Activated naive CD4-positive, alpha-beta T cell treated with anti-CD3 and anti-CD28 coated beads, Interleukin-2, amount 10 ng/mL, durations not matched to agents 7 days and 5 days (primary cell): ENCODE measurements around the gene TMCO2.

ENCODE experiments used
- CTCF ChIA-PET: fragments of 350-600 bp; sonication (Branson Sonifier 250); formaldehyde crosslinking; loops from one replicate; lab custom pipeline; 2021; ENCODE audit warnings: antibody characterized with exemption; lab: Charles Lee
- DNase-seq: peaks from one replicate; pipeline ENCODE4 v3.0.0-alpha.2; 2020
- H3K27ac Mint-ChIP-seq: one replicate; pipeline ENCODE4 v1.8.0; 2021; ENCODE audit warnings: mild to moderate bottlenecking, moderate library complexity, mixed read lengths
- H3K27me3 Mint-ChIP-seq: one replicate; pipeline ENCODE4 v1.8.0; 2021; ENCODE audit warnings: mild to moderate bottlenecking, mixed read lengths
- H3K36me3 Mint-ChIP-seq: one replicate; pipeline ENCODE4 v1.8.0; 2021; ENCODE audit warnings: mixed read lengths
- H3K4me1 Mint-ChIP-seq: one replicate; pipeline ENCODE4 v1.8.0; 2021; ENCODE audit warnings: mixed read lengths
- H3K4me3 Mint-ChIP-seq: one replicate; pipeline ENCODE4 v1.8.0; 2021; ENCODE audit warnings: mild to moderate bottlenecking, moderate library complexity, mixed read lengths
- H3K9me3 Mint-ChIP-seq: one replicate; pipeline ENCODE4 v1.8.0; 2021; ENCODE audit warnings: mixed read lengths

The TMCO2 gene

GRCh38 chr1:40266786-40267535 is 19.2 kb downstream of the TMCO2 start:
- CTCF ChIA-PET = interaction anchor here (1.1 to 1.3 kb wide), 2 partner anchors 115 to 123 kb away, joined by 3 to 4 read pairs; no protein-coding TSS in a partner anchor
- no peaks in the 10 kb centered on the region for H3K27me3 Mint-ChIP-seq
- H3K4me3 Mint-ChIP-seq = no peak overlapping the region
- peaks cover 11% of the 10 kb centered on the region for H3K4me1 Mint-ChIP-seq
- DNase-seq = no peak
- H3K27ac Mint-ChIP-seq = no peak overlapping the region
- H3K36me3 Mint-ChIP-seq = peaks cover 47% of the 10 kb centered on the region
- no peaks in the 10 kb centered on the region for H3K9me3 Mint-ChIP-seq

DNA sequence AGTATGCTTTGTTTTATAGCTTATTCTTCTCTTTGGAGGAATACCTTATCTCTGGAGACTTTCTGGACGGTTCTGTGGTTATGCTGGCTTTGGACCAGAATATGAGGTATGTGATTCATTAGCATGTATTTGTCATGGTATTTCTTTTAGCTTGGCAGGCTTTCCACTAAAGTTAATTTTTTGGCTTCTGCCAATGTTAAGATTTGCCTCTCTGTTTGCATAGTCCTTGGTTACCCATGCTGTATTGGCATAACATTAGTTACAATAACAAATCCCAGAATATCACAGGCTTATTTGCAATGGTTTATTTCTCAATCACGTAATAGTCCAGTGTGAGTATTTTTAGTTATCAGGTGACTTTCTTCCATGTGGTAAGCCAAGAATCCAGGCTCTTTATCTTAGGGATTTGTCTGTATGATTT is 20.0 kb downstream of the TMCO2 start:
- CTCF ChIA-PET = interaction anchor here (1.1 kb wide), 1 partner anchor 115 kb away, joined by 4 read pairs; no protein-coding TSS in a partner anchor
- Mint-ChIP-seq H3K9me3 (no peaks in the 10 kb centered on the region), H3K4me1 (peaks cover 8% of the 10 kb centered on the region), H3K36me3 (peaks cover 48% of the 10 kb centered on the region), H3K27ac (no peak overlapping the region), H3K4me3 (no peak overlapping the region), H3K27me3 (no peaks in the 10 kb centered on the region)
- DNase-seq = no peak

- Mint-ChIP-seq H3K4me3 (no peak overlapping the region), H3K9me3 (no peaks in the 10 kb centered on the region), H3K36me3 (peaks cover 46% of the 10 kb centered on the region), H3K4me1 (peaks cover 5% of the 10 kb centered on the region), H3K27ac (no peak overlapping the region), H3K27me3 (no peaks in the 10 kb centered on the region)
- DNase-seq = no peak
- CTCF ChIA-PET = no interaction called here
These were observed 20.5 kb downstream of the TMCO2 start for GRCh38 chr1:40268211-40268610.

GRCh38 chr1:40270152-40270834 is 22.6 kb downstream of the TMCO2 start:
- Mint-ChIP-seq H3K27ac (no peak overlapping the region), H3K27me3 (no peaks in the 10 kb centered on the region), H3K4me3 (no peak overlapping the region), H3K4me1 (no peaks in the 10 kb centered on the region), H3K9me3 (no peaks in the 10 kb centered on the region), H3K36me3 (peaks cover 46% of the 10 kb centered on the region)
- CTCF ChIA-PET = interaction anchor here (0.6 kb wide), 1 partner anchor 479 kb away, joined by 3 read pairs; no protein-coding TSS in a partner anchor
- no peak for DNase-seq

- Mint-ChIP-seq H3K4me3 (no peak overlapping the region), H3K36me3 (peaks cover 45% of the 10 kb centered on the region), H3K27ac (no peak overlapping the region), H3K9me3 (no peaks in the 10 kb centered on the region), H3K4me1 (no peaks in the 10 kb centered on the region), H3K27me3 (no peaks in the 10 kb centered on the region)
- no peak for DNase-seq
- CTCF ChIA-PET = interaction anchor here (2.0 kb wide), 1 partner anchor 120 kb away, joined by 7 read pairs; no protein-coding TSS in a partner anchor
These were observed 25.0 kb downstream of the TMCO2 start for GRCh38 chr1:40272653-40273213.

GRCh38 chr1:40273547-40274166 is 25.9 kb downstream of the TMCO2 start:
- peaks cover 39% of the 10 kb centered on the region for H3K36me3 Mint-ChIP-seq
- H3K4me1 Mint-ChIP-seq = no peaks in the 10 kb centered on the region
- H3K9me3 Mint-ChIP-seq = no peaks in the 10 kb centered on the region
- CTCF ChIA-PET = interaction anchor here (0.7 to 2.0 kb wide), 4 partner anchors 41 to 175 kb away, joined by 3 to 7 read pairs (median 3); no protein-coding TSS in a partner anchor
- H3K27me3 Mint-ChIP-seq = no peaks in the 10 kb centered on the region
- no peak for DNase-seq
- H3K4me3 Mint-ChIP-seq = no peak overlapping the region
- H3K27ac Mint-ChIP-seq = no peak overlapping the region

GRCh38 chr1:40274331-40274730 is 26.6 kb downstream of the TMCO2 start:
- CTCF ChIA-PET = interaction anchor here (1.0 to 2.0 kb wide), 2 partner anchors 41 to 121 kb away, joined by 3 to 7 read pairs; no protein-coding TSS in a partner anchor
- no peaks in the 10 kb centered on the region for H3K9me3 Mint-ChIP-seq
- peaks cover 43% of the 10 kb centered on the region for H3K36me3 Mint-ChIP-seq
- no peaks in the 10 kb centered on the region for H3K4me1 Mint-ChIP-seq
- DNase-seq = no peak
- no peaks in the 10 kb centered on the region for H3K27me3 Mint-ChIP-seq
- H3K4me3 Mint-ChIP-seq = no peak overlapping the region
- no peak overlapping the region for H3K27ac Mint-ChIP-seq

DNA sequence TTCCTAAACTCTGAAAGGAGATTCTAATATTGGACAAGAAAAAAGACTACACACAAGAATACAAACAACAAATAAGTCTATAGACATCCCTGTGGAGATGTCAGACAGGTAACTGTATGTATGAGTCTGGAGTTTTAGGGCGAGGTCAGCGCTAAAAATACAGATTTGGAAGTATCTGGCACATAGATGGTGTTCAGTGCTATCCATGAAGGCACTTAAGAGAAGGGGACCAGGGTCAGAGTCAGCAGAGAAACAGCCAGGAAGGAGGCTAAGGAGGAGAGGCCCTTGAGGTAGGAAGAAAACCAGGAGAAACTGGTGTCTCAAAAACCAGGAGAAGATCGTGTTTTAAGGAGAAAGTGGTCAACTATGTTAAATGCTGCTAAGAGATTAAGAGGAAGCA is 28.4 kb downstream of the TMCO2 start:
- no peaks in the 10 kb centered on the region for H3K4me1 Mint-ChIP-seq
- no peak overlapping the region for H3K27ac Mint-ChIP-seq
- no peaks in the 10 kb centered on the region for H3K9me3 Mint-ChIP-seq
- CTCF ChIA-PET = no interaction called here
- peaks cover 34% of the 10 kb centered on the region for H3K36me3 Mint-ChIP-seq
- no peaks in the 10 kb centered on the region for H3K27me3 Mint-ChIP-seq
- DNase-seq = no peak
- H3K4me3 Mint-ChIP-seq = no peak overlapping the region

DNA sequence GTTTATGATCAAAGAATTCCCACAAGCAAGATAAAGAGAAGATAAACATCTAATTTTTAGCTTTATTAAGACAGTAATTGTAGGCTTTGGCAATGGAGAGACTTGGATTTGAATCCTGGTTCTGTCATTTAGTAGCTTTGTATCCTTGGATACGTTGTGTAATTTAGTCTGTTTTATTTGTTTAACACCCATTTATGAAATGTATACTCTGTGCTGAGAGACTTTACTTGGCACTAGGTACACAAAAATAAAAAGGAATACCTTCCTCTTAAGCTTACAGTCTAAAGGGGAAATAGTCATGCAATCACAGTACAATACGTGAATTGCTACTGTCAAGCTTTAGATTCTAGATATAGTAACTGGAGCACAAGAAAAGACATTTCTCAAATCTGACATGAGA is 34.1 kb downstream of the TMCO2 start:
- CTCF ChIA-PET = interaction anchor here (1.1 to 2.2 kb wide), 5 partner anchors 33 to 568 kb away, joined by 3 to 9 read pairs (median 4); no protein-coding TSS in a partner anchor
- Mint-ChIP-seq H3K4me3 (no peak overlapping the region), H3K4me1 (no peaks in the 10 kb centered on the region), H3K27ac (no peak overlapping the region), H3K36me3 (peaks cover 19% of the 10 kb centered on the region), H3K27me3 (no peaks in the 10 kb centered on the region), H3K9me3 (no peaks in the 10 kb centered on the region)
- no peak for DNase-seq

GRCh38 chr1:40291293-40291692 is 43.6 kb downstream of the TMCO2 start:
- no peak overlapping the region for H3K27ac Mint-ChIP-seq
- no peak for DNase-seq

GRCh38 chr1:40299366-40300248 is 51.9 kb downstream of the TMCO2 start:
- no peaks in the 10 kb centered on the region for H3K27me3 Mint-ChIP-seq
- no peaks in the 10 kb centered on the region for H3K9me3 Mint-ChIP-seq
- CTCF ChIA-PET = interaction anchor here (1.0 to 2.2 kb wide), 3 partner anchors 39 to 148 kb away, joined by 3 to 10 read pairs (median 3); no protein-coding TSS in a partner anchor
- no peak overlapping the region for H3K4me3 Mint-ChIP-seq
- H3K4me1 Mint-ChIP-seq = no peaks in the 10 kb centered on the region
- peaks cover 4% of the 10 kb centered on the region for H3K36me3 Mint-ChIP-seq
- no peak overlapping the region for H3K27ac Mint-ChIP-seq
- DNase-seq = no peak

More at GRCh38 chr1:40291293-40291692, 43.6 kb downstream of the TMCO2 start:
- Mint-ChIP-seq H3K27me3 (no peaks in the 10 kb centered on the region), H3K9me3 (no peaks in the 10 kb centered on the region), H3K36me3 (peaks cover 52% of the 10 kb centered on the region), H3K4me1 (peaks cover 9% of the 10 kb centered on the region), H3K4me3 (no peak overlapping the region)
- CTCF ChIA-PET = interaction anchor here (1.5 kb wide), 1 partner anchor 47 kb away, joined by 7 read pairs; no protein-coding TSS in a partner anchor

DNA sequence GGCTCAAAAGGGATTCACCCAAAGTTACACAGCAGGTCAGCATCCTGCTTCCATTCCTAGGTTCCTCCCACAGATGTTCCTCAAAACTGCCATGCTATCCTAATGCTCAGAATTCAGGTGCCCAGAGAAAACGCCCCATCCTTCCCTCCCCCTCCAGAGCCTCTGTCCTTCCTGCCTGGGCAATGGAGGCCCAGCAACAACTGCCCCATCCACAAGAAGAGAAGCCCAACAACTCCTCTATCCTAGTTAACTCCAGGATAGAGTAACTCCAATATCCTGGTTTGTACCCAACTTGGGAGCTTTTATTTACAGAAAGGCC is 52.5 kb downstream of the TMCO2 start:
- Mint-ChIP-seq H3K36me3 (no peaks in the 10 kb centered on the region), H3K4me3 (no peak overlapping the region), H3K4me1 (no peaks in the 10 kb centered on the region), H3K9me3 (no peaks in the 10 kb centered on the region), H3K27me3 (no peaks in the 10 kb centered on the region), H3K27ac (no peak overlapping the region)
- CTCF ChIA-PET = interaction anchor here (1.0 to 1.1 kb wide), 2 partner anchors 38 to 148 kb away, joined by 3 read pairs; no protein-coding TSS in a partner anchor
- DNase-seq = no peak

GRCh38 chr1:40300651-40301050 is 52.9 kb downstream of the TMCO2 start:
- H3K4me3 Mint-ChIP-seq = no peak overlapping the region
- no peak overlapping the region for H3K27ac Mint-ChIP-seq
- H3K4me1 Mint-ChIP-seq = no peaks in the 10 kb centered on the region
- H3K36me3 Mint-ChIP-seq = no peaks in the 10 kb centered on the region
- no peak for DNase-seq
- no peaks in the 10 kb centered on the region for H3K27me3 Mint-ChIP-seq
- CTCF ChIA-PET = no interaction called here
- H3K9me3 Mint-ChIP-seq = no peaks in the 10 kb centered on the region
